Breast epithelium (tissue), 4 donors: ENCODE results near the gene SMIM5. TPM values are rescaled to one million over a fixed set of nuclear protein-coding genes. Genes with fewer than 3 reads are reported as not detected.
A peak's percentile ranks its signal among the peaks of the same experiment; 100 is the strongest.

ENCODE experiments used
- DNase-seq, 2 donors: peaks; one replicate each; pipeline ENCODE4 v3.0.0-alpha.2; 2019; ENCODE audit warnings: low spot score in 2 of 2
- H3K27ac ChIP-seq, 2 donors: fragments of 200-600 bp; sonication (generic) in 1 of 2; one replicate each; pipeline ENCODE4 v1.5.1; 2016 to 2019; ENCODE audit warnings: mild to moderate bottlenecking in 1 of 2
- H3K27me3 ChIP-seq, 2 donors: fragments of 200-600 bp; sonication (generic) in 1 of 2; one replicate each; pipeline versions ENCODE4 v1.5.1 to v1.6.0; 2017 to 2019; ENCODE audit warnings: control low read depth in 1 of 2, mild to moderate bottlenecking in 1 of 2
- H3K36me3 ChIP-seq: fragments of 200-600 bp; one replicate; pipeline ENCODE4 v1.5.1; 2019
- H3K4me1 ChIP-seq, 2 donors: fragments of 200-600 bp; sonication (generic); one replicate each; pipeline ENCODE4 v1.5.1; 2016 to 2019; ENCODE audit warnings: control low read depth in 1 of 2
- H3K4me3 ChIP-seq, 3 donors: fragments of 200-600 bp; sonication (generic); 1 replicate in 2 of 3; 2 replicates in 1 of 3; pipeline ENCODE4 v1.5.1; 2016 to 2019; ENCODE audit warnings: mild to moderate bottlenecking in 3 of 3, moderate library complexity in 2 of 3
- H3K9me3 ChIP-seq, 2 donors: fragments of 200-600 bp; sonication (generic) in 1 of 2; one replicate each; pipeline ENCODE4 v1.5.1; 2016 to 2019; ENCODE audit warnings: control low read depth in 1 of 2
- POLR2A ChIP-seq: fragments of 450-650 bp; IDR thresholded peaks from one replicate; pipeline ENCODE4 v1.6.1; 2016; ENCODE audit warnings: antibody characterized with exemption, mild to moderate bottlenecking, moderate library complexity
- POLR2AphosphoS5 ChIP-seq, 3 donors: sonication (generic); formaldehyde crosslinking; IDR thresholded peaks; one replicate each; pipeline ENCODE4 v1.6.1; 2017; ENCODE audit warnings: antibody characterized with exemption in 3 of 3
- intact Hi-C: fragments of 100-400 bp; cut with DNase I; formaldehyde crosslinking; loops from one replicate; pipeline ENCODE4 v1.15.1; 2023; ENCODE audit warnings: low total_unique reads
- total RNA-seq, 3 donors: library from RNA; depleted of rRNA; stranded (reverse); fragments of >200 nt; gene quantifications; one replicate each; pipeline ENCODE4 v1.1.0, GENCODE V29; 2016
- TF ChIP-seq, protein P1 (sequence below), 3 donors: fragments of 450-650 bp; IDR thresholded peaks; one replicate each; pipeline ENCODE4 v1.5.1; 2016 to 2017; ENCODE audit warnings: antibody characterized with exemption in 3 of 3, mild to moderate bottlenecking in 3 of 3, moderate library complexity in 3 of 3

SMIM5 gene
- total RNA-seq, 3 donors from 2014 or later = 0.29 to 2.6 (median 0.48) TPM

DNA sequence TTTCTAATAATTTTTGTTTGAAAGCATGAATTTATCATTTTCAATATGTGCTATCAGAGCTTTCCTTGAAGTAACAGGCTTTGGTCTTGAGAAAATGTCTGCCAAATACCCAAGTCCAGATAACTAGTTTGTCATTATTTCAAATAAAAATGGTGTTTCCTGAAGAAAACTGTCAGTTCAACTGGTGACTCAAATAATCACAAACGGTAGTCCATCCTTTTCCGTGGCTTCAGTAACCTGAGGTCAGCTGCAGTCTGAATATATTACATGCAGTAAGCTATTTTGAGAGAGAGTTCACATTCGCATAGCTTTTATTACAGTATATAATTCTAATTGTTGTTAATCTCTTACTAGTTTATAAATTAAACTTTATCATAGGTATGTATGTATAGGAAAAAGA, 43.2 kb downstream of the SMIM5 start:
- intact Hi-C loops = no loop called here
- TF ChIP-seq, protein P1, sequence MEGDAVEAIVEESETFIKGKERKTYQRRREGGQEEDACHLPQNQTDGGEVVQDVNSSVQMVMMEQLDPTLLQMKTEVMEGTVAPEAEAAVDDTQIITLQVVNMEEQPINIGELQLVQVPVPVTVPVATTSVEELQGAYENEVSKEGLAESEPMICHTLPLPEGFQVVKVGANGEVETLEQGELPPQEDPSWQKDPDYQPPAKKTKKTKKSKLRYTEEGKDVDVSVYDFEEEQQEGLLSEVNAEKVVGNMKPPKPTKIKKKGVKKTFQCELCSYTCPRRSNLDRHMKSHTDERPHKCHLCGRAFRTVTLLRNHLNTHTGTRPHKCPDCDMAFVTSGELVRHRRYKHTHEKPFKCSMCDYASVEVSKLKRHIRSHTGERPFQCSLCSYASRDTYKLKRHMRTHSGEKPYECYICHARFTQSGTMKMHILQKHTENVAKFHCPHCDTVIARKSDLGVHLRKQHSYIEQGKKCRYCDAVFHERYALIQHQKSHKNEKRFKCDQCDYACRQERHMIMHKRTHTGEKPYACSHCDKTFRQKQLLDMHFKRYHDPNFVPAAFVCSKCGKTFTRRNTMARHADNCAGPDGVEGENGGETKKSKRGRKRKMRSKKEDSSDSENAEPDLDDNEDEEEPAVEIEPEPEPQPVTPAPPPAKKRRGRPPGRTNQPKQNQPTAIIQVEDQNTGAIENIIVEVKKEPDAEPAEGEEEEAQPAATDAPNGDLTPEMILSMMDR (IDR thresholded peaks at IDR 0.05) = no peak
- TF ChIP-seq POLR2A = no peak
- no peak for TF ChIP-seq POLR2AphosphoS5 (IDR thresholded peaks at IDR 0.05)
- Histone ChIP-seq H3K9me3 (no peaks in the 10 kb centered on the region), H3K27ac (no peak overlapping the region), H3K4me1 (peaks cover 6 to 9% of the 10 kb centered on the region in 2 donors), H3K27me3 (no peaks in the 10 kb centered on the region), H3K36me3 (peaks cover 7% of the 10 kb centered on the region), H3K4me3 (no peak overlapping the region)
- DNase-seq = no peak

DNA sequence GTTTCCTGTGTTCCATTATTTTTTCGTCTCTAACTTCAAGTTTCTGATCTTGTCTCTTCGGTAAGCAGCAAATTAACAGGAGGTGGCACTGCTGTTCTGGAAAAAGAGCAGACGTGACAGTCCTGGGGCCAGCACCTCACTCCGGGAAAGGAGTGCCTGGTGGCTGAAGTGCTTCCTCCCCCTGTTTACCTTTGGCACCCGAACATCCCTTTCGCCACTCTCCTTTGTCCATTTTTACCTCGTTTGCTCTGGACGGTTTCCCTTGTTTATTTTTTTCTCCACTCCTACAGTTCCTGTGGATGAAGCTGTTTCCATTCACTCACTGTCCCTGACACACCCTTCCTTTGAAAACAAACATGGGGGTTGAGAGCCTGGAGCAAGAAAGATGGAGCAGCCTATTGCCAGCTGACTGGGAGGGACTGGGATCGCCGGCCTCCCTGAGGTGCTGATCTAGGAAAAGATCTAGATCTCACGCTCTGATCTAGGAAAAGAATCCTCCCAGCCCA, 46.5 kb downstream of the SMIM5 start:
- Histone ChIP-seq H3K4me1 (peaks cover 6 to 9% of the 10 kb centered on the region in 2 donors), H3K36me3 (no peaks in the 10 kb centered on the region), H3K9me3 (no peaks in the 10 kb centered on the region), H3K27ac (peak overlapping the region; percentile 84 to 85), H3K4me3 (no peak overlapping the region), H3K27me3 (no peaks in the 10 kb centered on the region)
- intact Hi-C loops = loop anchor here (2.0 kb wide), 1 partner anchor 69 kb away; no protein-coding TSS in a partner anchor
- TF ChIP-seq, protein P1 (IDR thresholded peaks at IDR 0.05) = peak in 2 of 3 donors; percentile 51 to 75
- TF ChIP-seq POLR2A (no peak), POLR2AphosphoS5 (IDR thresholded peaks at IDR 0.05) (peak; percentile 69 to 77 (median 71))
- peak in 1 of 2 donors; percentile 82 for DNase-seq

DNA sequence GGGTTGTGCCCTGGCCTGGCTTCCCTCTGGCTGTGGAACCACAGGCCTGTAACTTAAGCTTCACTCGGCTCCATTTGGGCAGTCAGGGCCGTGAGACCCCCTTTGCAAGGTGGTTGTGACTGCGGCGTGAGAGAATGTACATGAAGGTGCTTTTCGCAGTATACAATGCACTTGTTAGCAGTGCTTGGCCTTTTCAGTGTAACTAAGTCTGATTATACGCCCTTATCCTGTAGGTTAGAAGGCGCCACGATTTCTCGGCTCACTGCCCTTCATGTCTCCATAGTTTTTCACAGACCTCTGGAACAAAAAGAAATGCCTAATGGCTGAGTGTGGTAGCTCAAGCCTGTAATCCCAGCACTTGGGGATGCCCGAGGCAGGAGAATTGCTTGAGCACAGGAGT, 47.2 kb downstream of the SMIM5 start:
- no peak for DNase-seq

DNA sequence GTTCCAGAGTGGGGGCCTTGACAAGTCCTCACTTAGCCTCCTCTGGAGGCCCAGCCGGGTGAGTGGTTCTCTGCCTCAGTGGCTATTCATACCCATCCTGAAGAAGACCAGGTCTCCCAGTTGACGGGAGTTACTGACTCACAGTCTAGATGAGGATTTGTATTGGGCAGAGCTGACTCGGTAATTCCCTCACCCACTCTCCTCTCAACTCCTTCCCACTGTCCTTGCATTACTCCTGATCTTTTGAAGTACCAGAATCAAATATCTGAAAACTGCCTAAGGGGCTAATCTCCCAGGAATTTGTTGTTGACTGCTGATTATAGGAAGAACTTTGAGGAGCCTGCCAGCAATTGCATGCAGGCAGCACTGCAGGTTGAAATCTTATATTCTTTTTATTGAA, 48.1 kb downstream of the SMIM5 start:
- intact Hi-C loops = no loop called here
- H3K4me1 ChIP-seq = peaks cover 6 to 9% of the 10 kb centered on the region in 2 donors
- peak overlapping the region; percentile 84 to 85 for H3K27ac ChIP-seq
- H3K4me3 ChIP-seq = no peak overlapping the region
- H3K9me3 ChIP-seq = no peaks in the 10 kb centered on the region
- H3K36me3 ChIP-seq = no peaks in the 10 kb centered on the region
- no peak for TF ChIP-seq POLR2AphosphoS5 (IDR thresholded peaks at IDR 0.05)
- TF ChIP-seq, protein P1 (IDR thresholded peaks at IDR 0.05) = no peak
- TF ChIP-seq POLR2A = no peak
- H3K27me3 ChIP-seq = no peaks in the 10 kb centered on the region
- no peak for DNase-seq

More for the DNA sequence above, 47.2 kb downstream of the SMIM5 start:
- no peaks in the 10 kb centered on the region for H3K9me3 ChIP-seq
- H3K27ac ChIP-seq = peak overlapping the region; percentile 84 to 85
- TF ChIP-seq POLR2A (no peak), POLR2AphosphoS5 (IDR thresholded peaks at IDR 0.05) (no peak)
- TF ChIP-seq, protein P1 (IDR thresholded peaks at IDR 0.05) = no peak
- peaks cover 6 to 9% of the 10 kb centered on the region in 2 donors for H3K4me1 ChIP-seq
- no peaks in the 10 kb centered on the region for H3K27me3 ChIP-seq
- intact Hi-C loops = no loop called here
- H3K36me3 ChIP-seq = no peaks in the 10 kb centered on the region
- H3K4me3 ChIP-seq = no peak overlapping the region

DNA sequence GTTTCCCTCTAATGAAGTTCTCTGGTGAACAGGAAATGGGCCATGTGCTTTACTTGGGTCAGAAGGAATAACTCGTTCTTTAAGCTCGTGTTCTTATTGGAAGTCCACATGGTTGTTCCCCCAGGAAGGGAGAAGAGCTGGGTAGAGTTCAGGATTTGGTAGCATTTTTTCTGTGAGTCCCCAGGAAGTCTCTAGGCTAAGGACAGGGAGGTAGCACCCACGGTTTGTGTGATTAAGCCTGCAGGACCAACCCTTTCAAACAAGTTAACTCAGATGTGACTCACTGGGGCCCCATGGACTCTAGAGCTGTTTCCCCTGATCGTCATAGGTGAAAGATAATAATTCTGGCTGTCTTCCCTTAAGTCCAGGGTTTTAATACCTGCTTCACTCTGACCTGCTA, 50.3 kb downstream of the SMIM5 start:
- no peak for DNase-seq

More for the DNA sequence above, 50.3 kb downstream of the SMIM5 start:
- Histone ChIP-seq H3K27ac (peak overlapping the region; percentile 82 to 98), H3K4me1 (peaks cover 15 to 21% of the 10 kb centered on the region in 2 donors), H3K36me3 (no peaks in the 10 kb centered on the region), H3K9me3 (no peaks in the 10 kb centered on the region), H3K4me3 (no peak overlapping the region), H3K27me3 (no peaks in the 10 kb centered on the region)
- intact Hi-C loops = no loop called here
- TF ChIP-seq POLR2AphosphoS5 (IDR thresholded peaks at IDR 0.05) (no peak), POLR2A (no peak)
- TF ChIP-seq, protein P1 (IDR thresholded peaks at IDR 0.05) = no peak
